GM21576 (cell line): ENCODE results near the gene COMMD9.

Experiments
- ATAC-seq: cut with Tn5 transposase; IDR thresholded peaks from one replicate; pipeline ENCODE4 v1.9.1; 2021; ENCODE audit warnings: mild to moderate bottlenecking, moderate library complexity; ENCODE audit not compliant: unreplicated experiment

Gene COMMD9

DNA sequence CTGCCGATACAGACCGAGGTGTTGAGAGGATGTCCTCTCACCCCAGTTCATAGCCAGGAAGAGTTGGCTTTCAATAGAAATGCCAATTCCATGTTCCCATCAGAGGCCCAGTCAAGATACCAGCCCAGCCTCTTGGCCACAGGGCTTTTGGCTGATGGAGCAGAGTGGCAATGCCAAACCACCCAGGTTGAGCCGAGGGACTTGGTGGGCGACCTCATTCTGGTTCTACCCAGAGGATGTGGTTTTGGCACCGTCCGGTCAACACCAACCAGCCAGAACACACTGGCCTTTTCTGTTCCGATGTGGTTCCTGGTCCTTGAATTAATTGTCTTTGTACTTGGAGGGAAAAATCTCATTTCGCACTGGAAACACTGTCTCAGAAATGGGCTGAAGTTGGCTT lies 60.5 kb downstream of the COMMD9 start:
- no peak for ATAC-seq

DNA sequence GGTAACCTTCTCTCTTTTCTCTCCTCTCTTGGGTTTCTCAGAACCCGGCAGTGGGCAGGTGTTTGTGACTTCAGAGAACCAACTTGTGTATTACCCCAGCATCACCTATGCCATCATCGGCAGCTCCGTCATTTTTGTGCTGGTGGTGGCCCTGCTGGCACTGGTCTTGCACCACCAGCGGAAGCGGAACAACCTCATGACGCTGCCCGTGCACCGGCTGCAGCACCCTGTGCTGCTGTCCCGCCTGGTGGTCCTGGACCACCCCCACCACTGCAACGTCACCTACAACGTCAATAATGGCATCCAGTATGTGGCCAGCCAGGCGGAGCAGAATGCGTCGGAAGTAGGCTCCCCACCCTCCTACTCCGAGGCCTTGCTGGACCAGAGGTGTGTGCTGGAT lies 62.2 kb downstream of the COMMD9 start:
- no peak for ATAC-seq

GRCh38 chr11:36224209-36224882 lies 64.9 kb downstream of the COMMD9 start:
- ATAC-seq: no peak

GRCh38 chr11:36222831-36223635 lies 66.2 kb downstream of the COMMD9 start:
- ATAC-seq: no peak
